NCI-H1436 treated with DMSO at 0.1 percent for 48 hours (cell line): Measurements from ENCODE around the gene MORF4L2.

Experiments used
- DNase-seq: peaks from one replicate; lab custom pipeline; 2025; lab: John Stamatoyannopoulos, UW

Gene MORF4L2

GRCh38 chrX:103686199-103687072 lies at the start of gene MORF4L2:
TSS of gene MORF4L2 (minus strand) at chrX:103686699. CDS start at chrX:103677027, 9,672 bp downstream.
- DNase-seq = peak; percentile 99

- DNase-seq = no peak
Measured at GRCh38 chrX:103734125-103734760, 47.7 kb upstream of the MORF4L2 start.

- DNase-seq = no peak
Measured at GRCh38 chrX:103733017-103733416, 46.5 kb upstream of the MORF4L2 start.

- DNase-seq = no peak
Measured at GRCh38 chrX:103730796-103731493, 44.4 kb upstream of the MORF4L2 start.

DNA sequence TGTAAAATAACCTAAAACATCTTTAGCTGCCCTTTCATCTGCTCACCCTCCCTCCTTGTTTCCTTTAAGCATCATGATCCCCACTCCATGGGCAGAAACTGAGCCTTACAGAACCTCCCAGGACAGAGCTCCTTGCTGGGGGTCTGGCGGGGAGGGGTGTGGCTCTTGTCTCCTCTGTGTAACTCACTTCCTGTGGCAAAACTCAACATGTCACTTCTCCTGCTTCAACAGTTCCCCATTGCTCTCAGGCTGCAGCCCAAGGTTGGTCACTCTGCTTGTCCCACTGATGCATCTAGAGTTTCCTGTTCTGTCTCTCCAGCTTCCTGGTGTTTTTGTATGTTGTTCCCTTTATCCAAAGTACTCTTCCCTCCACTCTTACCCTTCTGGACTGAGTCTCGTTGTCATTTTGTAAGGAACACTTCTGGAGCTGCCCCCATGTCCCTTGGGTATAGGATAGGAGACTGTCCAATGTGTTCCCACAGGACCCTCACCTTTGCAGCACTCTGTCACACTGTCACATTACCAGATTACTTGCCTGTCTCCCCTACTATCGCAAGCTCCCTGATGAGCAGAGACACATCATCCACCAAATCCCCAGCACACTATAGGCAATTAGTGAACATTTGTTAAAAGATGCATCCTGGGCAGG lies 43.8 kb upstream of the MORF4L2 start:
- no peak for DNase-seq

- no peak for DNase-seq
Measured at GRCh38 chrX:103729015-103729414, 42.5 kb upstream of the MORF4L2 start.

DNA sequence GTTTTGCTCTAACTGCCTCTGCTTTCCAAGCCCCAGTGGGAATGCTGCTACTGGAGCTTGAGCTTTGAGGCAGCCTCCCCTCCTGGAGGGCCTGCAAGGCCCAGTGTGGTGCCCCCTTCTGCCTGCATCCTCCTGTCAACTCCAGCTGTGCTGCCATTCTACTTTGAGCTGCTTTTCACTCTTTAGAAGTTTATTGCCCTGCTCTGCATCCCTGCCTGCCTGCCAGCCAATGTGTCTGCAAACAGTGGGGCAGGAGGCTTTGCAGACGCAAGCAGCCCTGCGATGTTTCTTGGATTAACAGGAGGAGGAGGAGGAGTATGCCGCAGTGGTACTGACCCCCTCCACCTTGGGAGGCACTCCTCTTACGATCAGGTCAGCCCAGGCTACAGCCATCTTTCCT lies 40.6 kb upstream of the MORF4L2 start:
- DNase-seq = no peak

DNA sequence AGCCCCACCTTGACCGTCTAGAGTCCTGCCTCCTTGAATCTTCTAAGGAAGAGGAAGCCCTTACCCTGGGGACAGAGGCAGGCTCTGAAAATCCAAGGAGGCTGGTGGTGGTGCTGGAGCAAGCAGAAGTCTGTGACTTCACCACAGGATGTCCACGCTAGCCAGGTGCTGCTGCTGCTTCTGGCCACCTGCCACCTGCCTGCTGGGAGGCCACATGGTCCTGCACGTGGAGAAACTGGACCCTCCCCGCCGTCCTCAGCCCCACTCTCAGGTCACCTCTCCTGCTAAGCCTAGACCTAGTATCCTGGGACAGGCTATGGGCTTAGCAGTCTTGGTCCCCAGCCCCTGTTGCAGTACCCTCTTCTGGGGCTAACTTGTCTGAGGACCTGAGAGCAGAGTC lies 40.0 kb upstream of the MORF4L2 start:
- no peak for DNase-seq

GRCh38 chrX:103722505-103722904 lies 36.0 kb upstream of the MORF4L2 start:
- DNase-seq = no peak

- no peak for DNase-seq
Measured at GRCh38 chrX:103718120-103718519, 31.6 kb upstream of the MORF4L2 start.

GRCh38 chrX:103716962-103717361 lies 30.5 kb upstream of the MORF4L2 start:
- DNase-seq = no peak

DNA sequence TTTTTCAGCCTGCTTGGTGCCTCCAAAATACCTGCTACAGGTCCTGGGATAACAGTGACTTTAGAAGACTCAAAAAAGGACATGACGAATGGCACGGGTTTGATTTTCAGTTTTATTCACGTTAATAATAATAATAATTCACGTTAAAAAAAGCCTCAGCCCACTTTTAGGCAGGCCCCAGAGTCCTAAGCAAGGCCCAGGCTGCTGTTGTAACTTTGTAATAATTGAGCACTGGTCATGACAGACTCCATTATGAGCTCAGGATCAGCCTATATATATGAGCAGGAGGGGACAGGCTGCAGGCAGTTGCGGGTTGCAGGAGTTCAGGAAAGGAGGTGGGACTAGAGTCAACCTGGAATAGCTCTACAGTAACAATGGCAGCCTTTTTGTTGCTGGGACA lies 24.1 kb upstream of the MORF4L2 start, which contains the start of gene TMEM31:
Gene TMEM31 (plus strand): TSS at position 301 of the 400 bp plus-strand sequence. CDS start 1,350 bp downstream, outside the sequence.
- no peak for DNase-seq

- no peak for DNase-seq
Measured at GRCh38 chrX:103704863-103705262, 18.4 kb upstream of the MORF4L2 start.

- DNase-seq = no peak
Measured at GRCh38 chrX:103699243-103699642, 12.7 kb upstream of the MORF4L2 start.

DNA sequence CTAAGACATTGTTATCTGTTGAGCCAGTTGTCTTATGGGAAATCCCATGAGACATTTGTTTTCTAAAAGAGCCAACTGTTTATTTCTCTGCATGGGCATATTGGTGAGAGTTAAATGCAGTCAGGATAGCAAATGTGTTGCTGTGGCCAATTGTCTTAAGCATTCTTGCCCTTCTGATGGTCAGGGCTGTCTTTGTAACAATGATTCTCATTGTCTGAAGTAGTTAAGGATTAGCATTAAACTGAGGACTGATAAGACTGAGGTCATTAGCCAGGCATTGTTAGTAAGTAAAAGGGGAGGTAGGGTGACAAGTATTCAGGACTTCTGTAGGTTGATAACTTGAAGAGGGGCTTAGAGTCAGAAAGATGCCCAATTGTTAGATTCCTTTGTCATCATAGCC lies 11.2 kb upstream of the MORF4L2 start:
- no peak for DNase-seq

DNA sequence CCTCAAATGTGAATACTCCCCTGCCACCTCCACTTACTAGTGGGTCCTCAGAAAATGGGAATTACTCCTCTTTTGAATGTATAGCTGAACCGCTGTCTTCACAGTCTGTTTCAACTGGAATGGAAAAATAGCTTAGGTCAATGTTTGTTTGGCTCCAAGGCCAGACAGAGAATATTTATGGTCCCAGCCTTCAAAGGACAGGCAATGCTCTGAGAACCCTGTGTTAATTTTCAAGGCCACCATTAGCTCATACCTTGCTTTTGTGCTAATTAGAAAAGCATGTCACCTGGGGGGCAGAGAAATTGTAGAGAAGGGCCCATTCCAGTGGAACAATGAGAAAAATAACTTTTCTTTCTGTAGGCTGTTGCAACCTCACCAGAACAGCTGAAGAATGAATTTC lies 4.6 kb upstream of the MORF4L2 start:
- DNase-seq = no peak

DNA sequence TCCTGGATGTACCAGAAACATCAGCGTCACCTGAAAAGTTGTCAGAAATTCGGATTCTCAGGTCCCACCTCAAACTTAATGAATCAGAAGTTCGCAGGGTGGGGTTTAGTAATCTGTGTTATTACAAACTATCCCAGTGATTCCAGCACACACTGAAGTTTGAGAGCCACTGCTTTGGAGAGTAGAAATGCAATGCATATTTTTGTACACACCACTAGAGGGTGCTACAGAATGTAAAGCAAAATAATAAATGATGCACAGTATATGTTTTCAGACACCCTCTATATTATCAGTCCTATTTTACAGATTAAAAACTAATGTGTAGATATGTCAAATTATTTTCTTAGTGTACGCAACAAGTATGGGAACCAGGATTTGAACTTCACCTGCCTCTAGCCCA lies 2.4 kb upstream of the MORF4L2 start:
- peak; percentile 21 for DNase-seq

DNA sequence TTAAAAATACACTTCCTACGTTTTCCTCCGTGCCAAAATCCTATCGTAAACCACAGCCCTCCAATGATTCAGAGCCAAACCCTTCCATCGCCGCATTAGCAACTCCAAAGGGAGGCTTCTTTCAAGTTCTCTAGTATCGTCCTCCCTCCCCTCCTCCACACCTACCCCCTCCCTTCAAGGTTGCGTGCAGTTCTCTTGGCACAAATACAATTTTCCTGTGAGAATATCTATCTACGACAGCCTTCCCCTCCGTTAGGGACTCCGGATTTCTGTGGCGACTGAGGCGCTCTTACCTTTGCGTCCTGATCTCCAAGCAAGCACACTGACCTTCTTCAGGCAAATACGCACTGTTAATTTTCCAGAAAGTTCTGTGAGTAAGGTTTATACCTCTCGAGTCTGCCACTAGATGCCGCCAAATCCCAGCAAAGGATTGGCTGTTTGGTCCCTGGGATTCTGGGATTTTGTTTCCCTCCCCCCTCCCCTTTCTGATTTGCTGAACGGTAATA lies 1.2 kb upstream of the MORF4L2 start:
- DNase-seq = peak; percentile 73

GRCh38 chrX:103687073-103687695 lies 685 bp upstream of the MORF4L2 start:
- no peak for DNase-seq

DNA sequence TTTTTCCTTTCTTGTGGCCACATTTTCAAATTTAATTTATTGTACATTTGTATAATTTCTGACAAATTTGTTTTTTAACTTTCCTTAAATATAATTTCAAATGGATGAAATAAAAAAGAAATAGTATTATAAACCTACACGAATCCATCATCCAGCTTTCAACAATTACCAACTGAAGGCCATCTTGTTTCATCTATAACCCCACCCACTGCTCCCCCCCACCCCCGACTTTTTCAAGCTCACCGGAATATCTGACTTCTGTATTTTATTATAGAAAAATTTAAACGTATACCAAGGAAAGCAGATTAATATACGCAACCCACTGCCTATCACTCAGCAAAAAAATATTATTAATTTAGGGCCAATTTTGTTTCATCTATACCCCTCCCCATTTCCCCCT lies 1.1 kb downstream of the MORF4L2 start:
- DNase-seq = no peak

DNA sequence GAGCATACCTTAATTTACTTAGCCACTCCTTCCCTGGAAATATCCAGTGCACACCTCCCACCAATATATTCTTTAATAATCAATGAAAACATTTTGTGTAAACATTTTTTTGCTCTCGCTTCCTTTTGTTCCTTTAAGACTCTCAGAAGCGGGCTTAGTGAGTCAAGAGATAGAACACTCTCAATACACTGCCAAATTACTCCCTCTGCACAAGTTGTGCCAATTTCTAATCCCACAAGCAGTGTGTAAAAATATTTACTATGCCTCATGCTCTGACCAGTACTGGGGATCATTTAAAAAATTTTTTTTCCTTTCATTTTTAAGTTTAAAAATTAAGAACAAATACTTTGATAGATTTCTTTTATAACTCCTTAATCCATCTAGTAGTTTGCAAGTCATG lies 5.1 kb downstream of the MORF4L2 start:
- no peak for DNase-seq
